SJSA1 (cell line): ENCODE data around the gene UCKL1. TPM values are rescaled to one million over a fixed set of nuclear protein-coding genes. Genes with fewer than 3 reads are reported as not detected.
"Not testable (repeated sequence)": the region's sequence is repeated elsewhere in the genome, so short reads cannot be mapped to it uniquely, and the experiment has no call there.

Experiments used
- DNase-seq, 2 experiments: peaks; one replicate each; pipeline ENCODE4 v3.0.0-alpha.2; 2015 to 2020; ENCODE audit warnings: low spot score in 2 of 2, low read depth in 1 of 2
- H3K27ac ChIP-seq: fragments of 250-450 bp; sonication (Bioruptor Pico); 2 replicates; pipeline ENCODE4 v1.5.1; 2020; ENCODE audit warnings: mild to moderate bottlenecking, moderate library complexity
- H3K27me3 ChIP-seq: fragments of 250-450 bp; sonication (Bioruptor Pico); replicated peaks from 2 replicates; pipeline ENCODE4 v1.5.1; 2020; ENCODE audit warnings: mild to moderate bottlenecking, moderate library complexity
- H3K36me3 ChIP-seq: fragments of 250-450 bp; sonication (Bioruptor Pico); 2 replicates; pipeline ENCODE4 v1.5.1; 2020; ENCODE audit warnings: mild to moderate bottlenecking
- H3K4me1 ChIP-seq: fragments of 250-450 bp; sonication (Bioruptor Pico); replicated peaks from 2 replicates; pipeline ENCODE4 v1.6.1; 2021; ENCODE audit warnings: mild to moderate bottlenecking
- H3K4me3 ChIP-seq: fragments of 250-450 bp; sonication (Bioruptor Pico); 2 replicates; pipeline ENCODE4 v1.5.1; 2020; ENCODE audit warnings: mild to moderate bottlenecking
- H3K9me3 ChIP-seq: fragments of 250-450 bp; sonication (Bioruptor Pico); replicated peaks from 2 replicates; pipeline ENCODE4 v1.5.1; 2020; ENCODE audit warnings: mild to moderate bottlenecking
- total RNA-seq: library from RNA; depleted of rRNA; stranded (reverse); fragments of >200 nt; shearing (Covaris generic); gene quantifications from 2 replicates; pipeline ENCODE4 v1.2.3, GENCODE V29; 2014

UCKL1 gene
- total RNA-seq, 1 experiment from 2014 or later: 22.7 TPM

GRCh38 chr20:63977739-63978276, 21.6 kb upstream of the UCKL1 start:
- Histone ChIP-seq H3K4me1 (peaks cover 54% of the 10 kb centered on the region), H3K9me3 (no peaks in the 10 kb centered on the region), H3K27me3 (peaks cover 6% of the 10 kb centered on the region; the same call in 1 of the 2 replicates), H3K4me3 (no peak overlapping the region), H3K27ac (no peak overlapping the region), H3K36me3 (peaks cover 7% of the 10 kb centered on the region)
- DNase-seq: peak in 1 of 2 experiments; percentile 67

- peaks cover 54% of the 10 kb centered on the region for H3K4me1 ChIP-seq
- peaks cover under 1% of the 10 kb centered on the region; the same call in 1 of the 2 replicates for H3K36me3 ChIP-seq
- H3K4me3 ChIP-seq: no peak overlapping the region
- H3K27ac ChIP-seq: no peak overlapping the region
- peaks cover 6% of the 10 kb centered on the region; the same call in 1 of the 2 replicates for H3K27me3 ChIP-seq
- no peaks in the 10 kb centered on the region for H3K9me3 ChIP-seq
- no peak for DNase-seq
These were observed 20.9 kb upstream of the UCKL1 start for GRCh38 chr20:63976980-63977738.

- H3K9me3 ChIP-seq, H3K27me3 ChIP-seq, H3K27ac ChIP-seq, DNase-seq, H3K4me3 ChIP-seq, H3K36me3 ChIP-seq: not testable (repeated sequence)
- peaks cover 51% of the 10 kb centered on the region for H3K4me1 ChIP-seq
These were observed 20.3 kb upstream of the UCKL1 start for GRCh38 chr20:63976511-63976910.

- Histone ChIP-seq H3K36me3 (peaks cover 3% of the 10 kb centered on the region; the same call in 1 of the 2 replicates), H3K27ac (no peak overlapping the region), H3K9me3 (0 out of 2 replicates have a peak, but pooled peaks cover 2% of the 10 kb centered on the region), H3K27me3 (peaks cover 1% of the 10 kb centered on the region; the same call in 1 of the 2 replicates), H3K4me1 (peaks cover 43% of the 10 kb centered on the region), H3K4me3 (no peak overlapping the region)
- DNase-seq: peak in 1 of 2 experiments; percentile 47
These were observed 18.4 kb upstream of the UCKL1 start for GRCh38 chr20:63974402-63975200.

GRCh38 chr20:63973636-63974401, 17.6 kb upstream of the UCKL1 start:
- H3K4me3 ChIP-seq: peak overlapping the region; percentile 33
- H3K27me3 ChIP-seq: no peaks in the 10 kb centered on the region
- peaks cover 8% of the 10 kb centered on the region; the same call in 1 of the 2 replicates for H3K36me3 ChIP-seq
- peaks cover 44% of the 10 kb centered on the region for H3K4me1 ChIP-seq
- H3K9me3 ChIP-seq: 0 out of 2 replicates have a peak, but pooled peaks cover 2% of the 10 kb centered on the region
- no peak overlapping the region for H3K27ac ChIP-seq
- DNase-seq: peak; percentile 83 to 88

- Histone ChIP-seq H3K4me1 (peaks cover 41% of the 10 kb centered on the region), H3K27ac (no peak overlapping the region), H3K9me3 (0 out of 2 replicates have a peak, but pooled peaks cover 2% of the 10 kb centered on the region), H3K4me3 (no peak overlapping the region), H3K36me3 (peaks cover 15% of the 10 kb centered on the region), H3K27me3 (no peaks in the 10 kb centered on the region)
- DNase-seq: no peak
These were observed 16.9 kb upstream of the UCKL1 start for GRCh38 chr20:63973160-63973479.

- 0 out of 2 replicates have a peak, but pooled peaks cover 2% of the 10 kb centered on the region for H3K9me3 ChIP-seq
- peaks cover 35% of the 10 kb centered on the region for H3K4me1 ChIP-seq
- no peak overlapping the region for H3K4me3 ChIP-seq
- H3K27ac ChIP-seq: no peak overlapping the region
- H3K36me3 ChIP-seq: peaks cover 20% of the 10 kb centered on the region
- DNase-seq: no peak
- no peaks in the 10 kb centered on the region for H3K27me3 ChIP-seq
These were observed 16.3 kb upstream of the UCKL1 start for GRCh38 chr20:63972312-63973159.

GRCh38 chr20:63971960-63972311, 15.7 kb upstream of the UCKL1 start:
- not testable (repeated sequence) for H3K27ac ChIP-seq, H3K27me3 ChIP-seq, H3K4me3 ChIP-seq, DNase-seq, H3K9me3 ChIP-seq
- Histone ChIP-seq H3K36me3 (peaks cover 26% of the 10 kb centered on the region), H3K4me1 (peaks cover 34% of the 10 kb centered on the region)

- peaks cover 34% of the 10 kb centered on the region for H3K4me1 ChIP-seq
- H3K9me3 ChIP-seq: 0 out of 2 replicates have a peak, but pooled peaks cover 2% of the 10 kb centered on the region
- no peak overlapping the region for H3K4me3 ChIP-seq
- no peaks in the 10 kb centered on the region for H3K27me3 ChIP-seq
- H3K36me3 ChIP-seq: peaks cover 36% of the 10 kb centered on the region
- H3K27ac ChIP-seq: no peak overlapping the region
- no peak for DNase-seq
These were observed 14.7 kb upstream of the UCKL1 start for GRCh38 chr20:63970714-63971431.

- Histone ChIP-seq H3K36me3 (peaks cover 36% of the 10 kb centered on the region), H3K27ac (no peak within 1 kb of the TSS), H3K4me3 (peak within 1 kb of the TSS; percentile 75), H3K27me3 (no peaks in the 10 kb centered on the region), H3K4me1 (peaks cover 30% of the 10 kb centered on the region), H3K9me3 (0 out of 2 replicates have a peak, but pooled peaks cover 2% of the 10 kb centered on the region)
- peak in 1 of 2 experiments; percentile 75 for DNase-seq
These were observed 13.9 kb upstream of the UCKL1 start, which contains the start of gene ZNF512B for GRCh38 chr20:63969838-63970713. Gene ZNF512B (minus strand): TSS chr20:63969930. CDS start chr20:63967950, 1,980 bp downstream.
